NCI-H2107 treated with DMSO at 0.1 percent for 48 hours (cell line): ENCODE measurements around the gene OXCT1.
"Not testable (repeated sequence)": the region's sequence is repeated elsewhere in the genome, so short reads cannot be mapped to it uniquely, and the experiment has no call there.

Experiments
- DNase-seq: peaks from one replicate; lab custom pipeline; 2025; ENCODE audit not compliant: unreplicated experiment; lab: John Stamatoyannopoulos, UW

The OXCT1 gene

DNA sequence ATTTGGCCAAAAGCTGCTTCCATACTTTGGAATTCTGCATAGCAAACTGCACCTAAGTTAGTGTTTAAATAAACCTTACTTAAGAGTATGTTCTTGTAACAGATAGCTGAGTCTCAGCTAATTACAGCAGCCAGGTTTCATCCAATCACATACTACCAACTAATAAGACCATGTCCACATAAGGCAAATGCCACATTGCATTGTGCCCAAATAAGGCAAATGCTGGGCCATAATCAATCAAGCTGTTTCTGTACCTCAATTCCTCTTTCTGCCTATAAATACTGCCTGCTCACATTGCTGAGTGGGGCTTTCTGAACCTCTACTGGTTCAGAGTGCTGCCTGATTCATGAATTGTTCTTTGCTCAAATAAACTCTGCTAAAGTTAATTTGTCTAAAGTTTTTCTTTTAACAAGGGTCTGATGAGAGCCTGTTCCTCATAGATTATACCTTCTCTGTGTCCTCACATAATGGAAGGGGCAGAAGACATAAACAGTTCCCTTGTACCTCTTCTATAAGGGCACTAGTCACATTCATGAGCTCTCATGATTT is 4.4 kb upstream of the OXCT1 start:
- DNase-seq, result no peak

GRCh38 chr5:41871852-41872251 is 1.6 kb upstream of the OXCT1 start:
- DNase-seq, result no peak

DNA sequence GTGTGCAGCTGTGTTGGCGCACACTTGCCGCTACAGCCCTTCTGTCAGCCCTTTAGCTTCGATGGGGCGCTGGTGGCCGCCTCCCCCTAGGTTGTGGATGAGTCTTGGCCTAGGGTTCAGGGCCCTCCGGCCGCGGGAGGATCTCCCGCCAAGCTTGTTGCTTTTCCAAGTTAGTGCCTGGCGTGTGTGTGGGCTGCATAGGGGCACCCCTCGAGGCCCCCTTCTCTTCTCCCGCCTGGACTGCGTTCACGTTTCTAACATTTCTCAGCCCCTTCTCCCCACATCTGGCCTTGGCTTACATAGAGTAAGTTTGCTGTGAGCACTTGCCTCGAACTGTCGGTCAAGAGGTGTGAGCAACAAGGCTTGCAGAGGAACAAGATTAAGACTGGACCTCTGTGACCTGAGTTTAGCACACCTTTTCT is 413 bp upstream of the OXCT1 start:
- no peak for DNase-seq

DNA sequence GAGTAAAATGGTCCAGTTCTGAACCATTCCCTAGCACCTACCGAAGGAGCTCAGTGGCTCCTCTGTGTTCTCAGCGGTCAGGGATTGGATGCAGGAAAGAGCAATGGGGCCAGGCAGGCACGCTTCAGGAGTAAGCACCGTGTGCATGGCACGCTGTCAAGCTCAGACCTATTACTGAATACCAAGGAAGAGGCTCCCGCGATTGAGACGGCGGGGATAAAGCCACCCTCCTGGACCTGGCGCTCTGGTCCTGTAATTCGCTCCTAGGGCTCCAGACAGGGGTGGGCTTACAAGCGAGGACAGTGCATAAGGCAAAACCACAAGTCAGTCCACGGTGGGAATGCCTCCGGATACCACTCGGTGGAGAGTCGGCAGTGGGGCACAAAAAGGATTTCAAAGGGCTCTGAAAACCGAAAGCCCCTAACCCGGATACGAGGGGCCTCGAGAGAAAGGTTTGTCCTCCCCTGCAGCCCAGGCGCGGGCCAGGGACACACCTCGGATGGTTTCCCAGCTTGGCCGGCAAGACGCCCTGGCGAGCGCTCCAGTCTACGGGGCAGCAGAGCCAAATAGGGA is 988 bp downstream of the OXCT1 start:
- DNase-seq, result peak; percentile 14

- DNase-seq, result no peak
Observed at GRCh38 chr5:41863871-41864486, 6.2 kb downstream of the OXCT1 start.

GRCh38 chr5:41858890-41859289 is 11.3 kb downstream of the OXCT1 start:
- no peak for DNase-seq

- no peak for DNase-seq
Observed at GRCh38 chr5:41857989-41858388, 12.2 kb downstream of the OXCT1 start.

GRCh38 chr5:41856644-41857491 is 13.4 kb downstream of the OXCT1 start:
- peak; percentile 86 for DNase-seq

DNA sequence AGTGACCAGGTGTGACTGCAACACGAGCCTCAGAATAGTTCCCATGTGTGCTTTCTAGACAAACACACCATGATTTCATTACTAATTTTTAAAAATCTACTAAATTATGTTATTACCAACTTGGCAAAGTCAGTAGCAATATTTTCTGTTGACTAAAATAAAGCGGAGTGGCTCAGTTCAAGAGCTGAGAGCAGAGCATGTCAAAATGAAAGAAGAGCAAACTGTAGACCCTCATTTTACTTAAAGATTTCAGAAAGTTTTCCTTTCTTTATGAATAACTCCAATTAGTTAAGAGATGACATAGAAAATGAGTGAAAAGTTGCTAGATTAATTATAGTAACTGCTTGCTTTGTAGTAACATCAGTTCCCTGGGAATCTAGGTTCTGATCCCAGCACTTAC is 17.9 kb downstream of the OXCT1 start:
- DNase-seq, result no peak

DNA sequence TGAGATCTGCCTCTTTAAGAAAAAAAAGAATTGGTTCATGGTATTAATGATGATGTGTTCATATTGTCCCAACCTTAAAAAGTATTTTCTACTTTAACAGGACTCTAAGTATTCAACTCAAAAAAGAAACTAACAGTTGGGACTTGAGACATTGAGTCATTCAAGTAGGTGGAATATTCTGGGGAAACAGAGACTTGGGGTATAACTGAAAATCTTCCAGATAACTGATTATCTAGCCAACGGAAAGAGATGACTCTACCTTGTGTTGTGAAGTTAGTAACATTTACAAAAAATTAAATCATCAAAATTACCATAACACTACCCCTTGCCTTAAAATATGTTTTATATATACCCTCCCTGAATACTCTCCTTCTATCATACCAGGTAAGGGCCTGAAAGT is 19.1 kb downstream of the OXCT1 start:
- no peak for DNase-seq

DNA sequence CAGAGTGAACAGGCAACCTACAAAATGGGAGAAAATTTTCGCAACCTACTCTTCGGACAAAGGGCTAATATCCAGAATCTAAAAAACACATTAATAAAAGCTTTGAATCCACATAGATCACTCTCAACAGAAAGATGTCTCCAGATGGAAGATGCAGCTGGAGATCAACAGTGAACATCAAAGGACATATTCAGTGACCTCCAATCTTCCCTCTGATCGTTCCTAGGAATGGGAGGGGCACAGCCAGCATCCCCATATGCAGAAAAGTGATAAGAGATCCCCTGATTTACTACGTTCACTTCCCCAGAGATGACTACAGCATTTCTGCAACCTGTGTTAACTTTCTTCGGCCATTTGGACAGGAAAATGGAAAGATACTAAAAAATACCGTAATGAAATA is 21.2 kb downstream of the OXCT1 start:
- DNase-seq, result no peak

- not testable (repeated sequence) for DNase-seq
Observed at GRCh38 chr5:41845751-41846150, 24.5 kb downstream of the OXCT1 start.

- DNase-seq, result no peak
Observed at GRCh38 chr5:41844502-41844901, 25.7 kb downstream of the OXCT1 start.

DNA sequence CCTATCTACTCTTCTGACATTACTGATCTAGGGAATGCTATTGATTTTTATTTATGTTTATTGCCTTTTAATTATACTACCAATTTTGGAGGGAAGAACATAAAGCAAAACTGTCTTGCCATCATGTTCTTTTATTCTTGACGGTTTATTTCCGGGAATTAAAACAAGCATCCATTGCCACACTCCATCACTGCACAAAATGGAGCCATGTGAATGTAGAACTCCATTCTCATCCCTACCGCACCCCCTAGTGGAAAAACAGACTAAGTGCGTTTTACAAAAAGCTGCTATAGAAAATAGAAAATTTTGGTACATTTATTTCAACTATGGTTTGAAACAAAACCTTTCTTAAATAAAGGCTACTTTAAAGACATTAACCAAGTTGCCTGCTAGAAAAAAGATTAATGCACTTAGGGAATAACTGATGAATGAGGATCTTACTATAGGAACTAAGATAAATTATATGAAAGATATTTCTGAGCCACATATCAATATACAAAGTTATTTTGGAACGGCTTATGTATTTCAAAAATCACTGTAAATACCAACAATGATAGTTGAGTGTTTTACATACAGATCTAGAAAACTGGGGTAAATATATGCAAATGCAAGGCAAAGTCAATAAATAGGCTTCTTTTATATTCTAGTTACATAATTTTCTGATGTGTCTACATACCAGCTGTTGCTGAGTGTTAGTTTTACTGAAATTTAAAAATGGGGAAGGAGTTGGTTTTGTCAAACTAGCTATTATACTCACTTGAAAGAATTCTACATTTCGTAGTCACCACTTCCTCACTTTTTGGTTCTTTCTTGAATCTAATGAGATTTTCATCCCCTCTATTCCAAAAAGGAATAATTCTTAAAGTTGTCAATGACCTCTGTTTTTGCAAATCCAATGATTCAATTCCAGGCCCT is 26.5 kb downstream of the OXCT1 start:
- peak; percentile 52 for DNase-seq

- DNase-seq, result no peak
Observed at GRCh38 chr5:41842777-41843176, 27.4 kb downstream of the OXCT1 start.

DNA sequence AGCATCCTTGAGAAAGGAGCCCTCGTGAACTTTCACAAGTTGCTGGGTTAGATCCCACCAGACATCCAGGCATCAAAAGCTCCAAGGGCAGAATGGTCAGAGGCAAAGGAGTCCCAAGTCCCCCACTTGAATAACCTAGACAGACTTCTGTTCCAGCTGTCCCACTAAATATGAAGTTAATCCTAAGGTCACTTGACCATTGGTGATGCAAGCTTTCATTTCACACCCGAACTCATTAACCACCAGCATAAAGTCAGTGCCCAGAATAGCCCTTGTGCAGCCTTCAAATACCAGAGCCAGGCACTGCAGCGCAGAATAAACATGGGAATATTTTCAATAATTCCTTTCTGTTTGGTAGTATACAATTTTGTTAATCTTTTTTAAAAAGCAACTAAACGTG is 28.9 kb downstream of the OXCT1 start:
- no peak for DNase-seq

- no peak for DNase-seq
Observed at GRCh38 chr5:41840251-41840650, 30.0 kb downstream of the OXCT1 start.

DNA sequence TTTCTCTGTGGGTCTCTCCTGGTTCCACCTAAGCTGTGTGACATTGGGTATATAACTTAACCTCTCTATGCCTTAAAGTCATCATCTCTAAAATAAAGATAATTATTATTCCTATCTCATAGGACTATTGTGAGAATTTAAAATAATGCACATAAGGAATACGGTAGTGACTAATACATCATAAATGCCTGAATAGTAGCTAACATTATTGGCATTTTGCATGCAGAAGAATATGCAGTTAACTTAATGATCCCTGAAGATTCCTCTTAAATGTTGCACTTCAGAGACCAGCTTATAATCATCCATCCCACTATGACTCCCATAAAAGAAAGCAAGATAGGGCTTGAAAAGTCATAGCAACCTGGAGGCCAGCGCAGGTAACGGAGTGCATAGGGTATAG is 32.4 kb downstream of the OXCT1 start:
- no peak for DNase-seq

DNA sequence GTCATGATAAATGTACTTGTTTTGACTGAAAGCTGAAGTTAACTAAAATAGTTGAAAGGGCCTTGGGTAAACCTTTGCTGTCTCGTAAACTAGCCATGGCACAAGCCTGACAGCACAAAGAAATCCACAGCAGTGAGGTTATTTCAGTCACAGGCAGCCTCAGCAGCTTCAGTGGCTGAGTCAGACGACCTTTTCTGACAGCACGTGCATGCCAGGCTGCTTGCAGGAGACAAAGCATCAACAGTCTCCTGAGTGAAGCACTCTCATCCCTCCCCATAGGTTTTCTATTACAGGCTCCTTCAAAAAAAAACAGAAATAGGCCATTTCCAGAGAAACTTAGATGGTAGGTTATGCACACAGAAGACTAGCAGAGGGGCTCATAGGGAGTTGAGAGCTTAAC is 34.6 kb downstream of the OXCT1 start:
- DNase-seq, result no peak

- no peak for DNase-seq
Observed at GRCh38 chr5:41834506-41834905, 35.7 kb downstream of the OXCT1 start.

GRCh38 chr5:41832430-41832829 is 37.8 kb downstream of the OXCT1 start:
- DNase-seq, result no peak
